Effector CD4-positive, alpha-beta T cell (primary cell): Measurements from ENCODE around the gene ZNF195.
"Not testable (repeated sequence)": the region's sequence is repeated elsewhere in the genome, so short reads cannot be mapped to it uniquely, and the experiment has no call there.

Experiments used
- DNase-seq: peaks from one replicate; pipeline ENCODE4 v3.0.0-alpha.2; 2020

Gene ZNF195

GRCh38 chr11:3402181-3402860, 23.4 kb upstream of the ZNF195 start:
- DNase-seq: not testable (repeated sequence)

GRCh38 chr11:3401052-3401451, 22.1 kb upstream of the ZNF195 start:
- not testable (repeated sequence) for DNase-seq

- DNase-seq: not testable (repeated sequence)
Observed at GRCh38 chr11:3398509-3398908, 19.6 kb upstream of the ZNF195 start.

- not testable (repeated sequence) for DNase-seq
Observed at GRCh38 chr11:3398106-3398505, 19.2 kb upstream of the ZNF195 start.

- not testable (repeated sequence) for DNase-seq
Observed at GRCh38 chr11:3397210-3397609, 18.3 kb upstream of the ZNF195 start.

GRCh38 chr11:3395468-3395867, 16.5 kb upstream of the ZNF195 start:
- DNase-seq: not testable (repeated sequence)

- DNase-seq: not testable (repeated sequence)
Observed at GRCh38 chr11:3394956-3395355, 16.0 kb upstream of the ZNF195 start.

- not testable (repeated sequence) for DNase-seq
Observed at GRCh38 chr11:3393450-3393849, 14.5 kb upstream of the ZNF195 start.

GRCh38 chr11:3382613-3383285, 3.8 kb upstream of the ZNF195 start:
- DNase-seq: no peak

- no peak for DNase-seq
Observed at GRCh38 chr11:3381794-3382193, 2.8 kb upstream of the ZNF195 start.

- no peak for DNase-seq
Observed at GRCh38 chr11:3380706-3381545, 2.0 kb upstream of the ZNF195 start.

- no peak for DNase-seq
Observed at GRCh38 chr11:3375552-3375951, 3.4 kb downstream of the ZNF195 start.

- DNase-seq: no peak
Observed at GRCh38 chr11:3370311-3370870, 8.6 kb downstream of the ZNF195 start.

GRCh38 chr11:3369366-3369765, 9.6 kb downstream of the ZNF195 start:
- no peak for DNase-seq

- no peak for DNase-seq
Observed at GRCh38 chr11:3368199-3368598, 10.7 kb downstream of the ZNF195 start.

- DNase-seq: no peak
Observed at GRCh38 chr11:3367221-3367620, 11.7 kb downstream of the ZNF195 start.

- DNase-seq: no peak
Observed at GRCh38 chr11:3359092-3359824, 19.7 kb downstream of the ZNF195 start.

- DNase-seq: no peak
Observed at GRCh38 chr11:3357994-3358676, 20.8 kb downstream of the ZNF195 start.

- no peak for DNase-seq
Observed at GRCh38 chr11:3357302-3357701, 21.6 kb downstream of the ZNF195 start.

- no peak for DNase-seq
Observed at GRCh38 chr11:3356858-3357257, 22.1 kb downstream of the ZNF195 start.

- no peak for DNase-seq
Observed at GRCh38 chr11:3353066-3353465, 25.9 kb downstream of the ZNF195 start.

GRCh38 chr11:3347127-3347526, 31.8 kb downstream of the ZNF195 start:
- DNase-seq: no peak
